Measurements from ENCODE around the gene JUP.

Gene JUP

DNA sequence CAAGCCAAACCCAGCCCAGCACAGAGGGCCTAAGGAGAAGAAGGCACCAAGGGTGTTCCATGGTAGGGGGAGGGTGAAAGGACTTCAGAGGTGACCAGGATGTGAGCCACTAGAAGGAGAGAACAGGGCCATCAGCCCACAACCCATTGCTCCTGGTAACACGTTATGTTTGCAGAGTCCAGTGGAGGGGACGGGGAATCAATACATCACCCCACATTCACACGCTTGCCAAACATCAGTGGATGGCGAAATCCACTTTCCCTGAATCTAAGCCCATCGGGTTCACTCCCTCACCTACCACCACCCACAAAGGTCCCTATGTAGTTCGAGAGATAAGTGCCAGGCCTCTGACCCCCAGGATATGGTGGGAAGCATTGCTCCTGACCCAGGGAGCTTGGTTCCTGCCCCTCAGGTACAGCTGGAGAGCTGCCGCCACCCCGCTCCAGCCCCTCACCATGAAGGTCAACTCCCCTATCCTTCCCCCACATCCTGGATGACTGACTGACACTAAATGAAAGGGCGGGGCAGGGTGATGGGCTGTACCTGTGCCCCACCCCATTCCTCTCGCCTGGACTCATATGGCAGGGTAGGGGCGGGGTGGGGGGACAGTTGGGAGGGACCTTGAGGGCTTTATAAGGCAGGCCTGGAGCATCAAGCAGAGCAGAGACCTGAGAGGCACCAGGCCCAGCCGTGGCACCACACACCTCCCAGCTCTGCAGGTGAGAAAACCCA is 74.7 kb downstream of the JUP start, which contains the start of gene GAST:
Gene GAST, plus strand, starts transcription at position 663 of the 732 bp plus-strand sequence. CDS start 3,106 bp downstream, outside the sequence.
- no peak for DNase-seq

DNA sequence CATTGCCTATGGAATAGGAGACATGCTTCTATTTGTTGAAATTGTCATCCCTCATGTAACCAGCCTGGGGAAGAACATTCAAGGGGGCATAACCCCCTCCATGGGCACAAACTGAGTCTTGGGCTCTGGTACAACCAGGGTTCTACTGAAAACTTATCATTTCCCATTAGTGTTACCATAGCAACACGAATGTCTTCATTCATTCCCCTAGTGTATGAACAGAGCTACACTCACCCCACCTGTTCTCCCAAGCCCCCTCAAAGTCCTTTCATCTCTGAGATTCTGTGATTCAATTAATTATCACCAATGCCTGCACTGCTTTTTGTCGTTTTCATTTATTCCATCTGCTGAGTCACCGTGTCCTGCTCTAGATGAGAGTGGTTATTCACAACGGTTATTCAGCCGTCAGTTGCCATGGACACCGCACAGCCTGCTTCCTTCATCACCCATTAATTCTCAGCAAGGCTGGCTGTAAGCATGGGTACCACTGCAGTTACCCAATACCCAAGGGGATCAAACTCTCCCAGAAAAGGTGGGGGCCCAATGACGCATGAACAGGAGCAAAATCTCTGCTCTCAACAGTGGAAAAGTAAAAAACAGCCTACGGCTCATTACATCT is 75.9 kb downstream of the JUP start:
- no peak for DNase-seq

- DNase-seq: no peak
These were observed 78.5 kb downstream of the JUP start for GRCh38 chr17:41707803-41708669.

- no peak for DNase-seq
These were observed 81.1 kb downstream of the JUP start for GRCh38 chr17:41705271-41705991.

Measured in NCI-H187 treated with DMSO at 0.1 percent for 48 hours (cell line).